HCT116 (cell line): ENCODE data around the gene ITSN1. TPM values are rescaled to one million over a fixed set of nuclear protein-coding genes. Genes with fewer than 3 reads are reported as not detected.

Source experiments
- ATAC-seq: fragments of 200-7000 bp; cut with Tn5 transposase; 2 replicates; pipeline ENCODE4 v1.9.1; 2020; ENCODE audit warnings: mild to moderate bottlenecking, moderate library complexity
- BruUV-seq: library from RNA; stranded (reverse); fragments of 400-500 nt; replicated peaks from 2 replicates; lab custom pipeline; 2021; lab: Mats Ljungman, UMichigan
- CTCF ChIA-PET: fragments of 300-600 bp; sonication (Branson Sonifier 250); formaldehyde crosslinking; loops from one replicate; lab custom pipeline; 2021; ENCODE audit warnings: antibody characterized with exemption; lab: Charles Lee
- POLR2A ChIA-PET: fragments of 300-600, 350-600 bp; sonication (Branson Sonifier 250); formaldehyde crosslinking; loops from one replicate; lab custom pipeline; 2021; ENCODE audit warnings: antibody characterized with exemption; lab: Charles Lee
- RAD21 ChIA-PET, 2 experiments: fragments of 300-600 bp; sonication (Branson Sonifier 250); formaldehyde crosslinking; loops; one replicate each; lab custom pipeline; 2023; ENCODE audit warnings: low total read pairs in 2 of 2; ENCODE audit not compliant: uncharacterized antibody in 2 of 2, unreplicated experiment in 2 of 2, low non-redundant PET in 1 of 2; lab: Charles Lee
- DNase-seq: peaks from one replicate; pipeline ENCODE4 v3.0.0-alpha.2; 2010; ENCODE audit warnings: low read depth, low spot score
- H2AFZ ChIP-seq: fragments of 200-600 bp; shearing (Covaris generic), sonication (generic); 2 replicates; pipeline ENCODE4 v1.6.1; 2017; ENCODE audit warnings: low read depth, mixed run types, mixed read lengths, antibody characterized with exemption, low read length; ENCODE audit not compliant: poor library complexity, severe bottlenecking
- H3K27ac ChIP-seq: 2 replicates; pipeline ENCODE4 v1.5.1; 2012; ENCODE audit warnings: low read depth, low read length
- H3K27me3 ChIP-seq: fragments of 200-600 bp; sonication (generic); 2 replicates; pipeline ENCODE4 v1.6.1; 2016; ENCODE audit warnings: mixed run types, low read length, mixed read lengths; ENCODE audit not compliant: insufficient read depth
- H3K36me3 ChIP-seq, 2 experiments: fragments of 200-500 bp in 1 of 2; fragments of 200-600 bp in 1 of 2; sonication (Bioruptor generic) in 1 of 2; sonication (generic) in 1 of 2; 2 replicates each; pipeline versions ENCODE4 v1.5.1 to v1.6.1; 2014 to 2016; ENCODE audit warnings: low read length in 2 of 2, inconsistent platforms in 1 of 2, mixed read lengths in 1 of 2, mixed run types in 1 of 2; ENCODE audit not compliant: insufficient read depth in 2 of 2, control insufficient read depth in 1 of 2
- H3K4me1 ChIP-seq, 2 experiments: fragments of 200-600 bp in 1 of 2; sonication (generic) in 1 of 2; 2 replicates each; pipeline versions ENCODE4 v1.5.1 to v1.6.1; 2012 to 2017; ENCODE audit warnings: low read length in 2 of 2, inconsistent platforms in 1 of 2, mild to moderate bottlenecking in 1 of 2, mixed read lengths in 1 of 2, mixed run types in 1 of 2, moderate library complexity in 1 of 2; ENCODE audit not compliant: insufficient read depth in 2 of 2, control insufficient read depth in 1 of 2
- H3K4me2 ChIP-seq: fragments of 200-600 bp; sonication (generic); 2 replicates; pipeline ENCODE4 v1.6.1; 2017; ENCODE audit warnings: mixed run types, low read length, mixed read lengths
- H3K4me3 ChIP-seq, 2 experiments: fragments of 200-600 bp in 1 of 2; sonication (generic) in 1 of 2; replicated peaks in 1 of 2; 2 replicates each; pipeline ENCODE4 v1.5.1; 2011 to 2016; ENCODE audit warnings: low read length in 2 of 2, control low read depth in 1 of 2, low read depth in 1 of 2, mild to moderate bottlenecking in 1 of 2, mixed read lengths in 1 of 2, mixed run types in 1 of 2
- H3K79me2 ChIP-seq: fragments of 200-600 bp; sonication (generic); 2 replicates; pipeline ENCODE4 v1.6.1; 2017; ENCODE audit warnings: mild to moderate bottlenecking, mixed run types, low read length, moderate library complexity, mixed read lengths; ENCODE audit not compliant: insufficient read depth
- H3K9ac ChIP-seq: fragments of 200-600 bp; sonication (generic); 2 replicates; pipeline ENCODE4 v1.6.1; 2016; ENCODE audit warnings: low read length, mixed read lengths
- H3K9me2 ChIP-seq: fragments of 200-600 bp; sonication (generic), shearing (Covaris generic); 2 replicates; pipeline ENCODE4 v1.6.1; 2017; ENCODE audit warnings: mixed run types, mild to moderate bottlenecking, moderate library complexity; ENCODE audit not compliant: insufficient read depth
- H3K9me3 ChIP-seq, 2 experiments: fragments of 200-500 bp in 1 of 2; fragments of 200-600 bp in 1 of 2; sonication (Bioruptor generic) in 1 of 2; sonication (generic) in 1 of 2; 2 replicates each; pipeline ENCODE4 v1.6.1; 2014 to 2017; ENCODE audit warnings: low read length in 2 of 2, mixed read lengths in 2 of 2, inconsistent platforms in 1 of 2, low read depth in 1 of 2, mild to moderate bottlenecking in 1 of 2, mixed run types in 1 of 2, moderate library complexity in 1 of 2; ENCODE audit not compliant: control insufficient read depth in 1 of 2, insufficient read depth in 1 of 2
- H4K20me1 ChIP-seq: fragments of 200-600 bp; sonication (generic), shearing (Covaris generic); 2 replicates; pipeline ENCODE4 v1.6.1; 2017; ENCODE audit warnings: mixed run types, mild to moderate bottlenecking, moderate library complexity; ENCODE audit not compliant: insufficient read depth
- CBX3 ChIP-seq: IDR thresholded peaks from 2 replicates; pipeline ENCODE4 v1.6.1; 2012; ENCODE audit warnings: low read depth
- ELF1 ChIP-seq: IDR thresholded peaks from 2 replicates; pipeline ENCODE4 v1.6.1; 2012; ENCODE audit warnings: low read depth, borderline replicate concordance
- EZH2 ChIP-seq: fragments of 200-600 bp; sonication (generic); IDR thresholded peaks from 2 replicates; pipeline ENCODE4 v1.6.1; 2017; ENCODE audit warnings: antibody characterized with exemption, mixed run types
- EZH2phosphoT487 ChIP-seq: fragments of 200-600 bp; IDR thresholded peaks from 2 replicates; pipeline ENCODE4 v1.6.1; 2018; ENCODE audit warnings: antibody characterized with exemption, borderline replicate concordance
- FOSL1 ChIP-seq: IDR thresholded peaks from 2 replicates; pipeline ENCODE4 v1.6.1; 2012; ENCODE audit warnings: low read depth
- JUND ChIP-seq: IDR thresholded peaks from 2 replicates; pipeline ENCODE4 v1.6.1; 2012
- POLR2A ChIP-seq: IDR thresholded peaks from 2 replicates; pipeline ENCODE4 v1.7.0; 2011; ENCODE audit warnings: borderline replicate concordance; ENCODE audit not compliant: insufficient read depth, insufficient read length; ENCODE audit errors: extremely low read depth
- RAD21 ChIP-seq: IDR thresholded peaks from 2 replicates; pipeline ENCODE4 v1.6.1; 2012; ENCODE audit warnings: low read depth, mild to moderate bottlenecking
- SIN3A ChIP-seq: IDR thresholded peaks from 2 replicates; pipeline ENCODE4 v1.6.1; 2012; ENCODE audit warnings: low read depth
- SP1 ChIP-seq: IDR thresholded peaks from 2 replicates; pipeline ENCODE4 v1.6.1; 2012; ENCODE audit warnings: low read depth
- TCF7L2 ChIP-seq: IDR thresholded peaks from 2 replicates; pipeline ENCODE4 v1.7.0; 2011; ENCODE audit warnings: borderline replicate concordance, inconsistent platforms; ENCODE audit not compliant: insufficient read depth, insufficient read length; ENCODE audit errors: extremely low read depth
- YY1 ChIP-seq: IDR thresholded peaks from 2 replicates; pipeline ENCODE4 v1.6.1; 2011; ENCODE audit warnings: low read length, low read depth, moderate library complexity, mild to moderate bottlenecking; ENCODE audit not compliant: insufficient replicate concordance; ENCODE audit errors: extremely low read depth
- intact Hi-C: fragments of 100-400 bp; cut with micrococcal nuclease; formaldehyde crosslinking; loops from 2 replicates; pipeline ENCODE4 v1.10.0; 2022
- total RNA-seq: library from RNA; stranded (reverse); gene quantifications from one replicate; pipeline ENCODE4 v1.2.1, GENCODE V29; 2021; ENCODE audit not compliant: unreplicated experiment
- TF ChIP-seq, protein P1 (sequence below), 3 experiments: fragments of 200-600 bp in 1 of 3; sonication (generic) in 1 of 3; IDR thresholded peaks in 2 of 3; conservative IDR thresholded peaks in 1 of 3; 2 replicates each; pipeline ENCODE4 v1.5.1; 2012 to 2017; ENCODE audit warnings: low read depth in 2 of 3, low read length in 2 of 3, antibody characterized with exemption in 1 of 3, borderline replicate concordance in 1 of 3, control low read depth in 1 of 3, mild to moderate bottlenecking in 1 of 3, mixed read lengths in 1 of 3, mixed run types in 1 of 3, moderate library complexity in 1 of 3; ENCODE audit not compliant: insufficient read depth in 1 of 3
- TF ChIP-seq, protein P2 (sequence below): IDR thresholded peaks from 2 replicates; pipeline ENCODE4 v1.6.1; 2011; ENCODE audit warnings: mild to moderate bottlenecking, low read length, moderate library complexity; ENCODE audit not compliant: insufficient replicate concordance; ENCODE audit errors: extremely low read depth

Gene ITSN1
- total RNA-seq, 1 experiment from 2014 or later = 25.8 TPM

DNA sequence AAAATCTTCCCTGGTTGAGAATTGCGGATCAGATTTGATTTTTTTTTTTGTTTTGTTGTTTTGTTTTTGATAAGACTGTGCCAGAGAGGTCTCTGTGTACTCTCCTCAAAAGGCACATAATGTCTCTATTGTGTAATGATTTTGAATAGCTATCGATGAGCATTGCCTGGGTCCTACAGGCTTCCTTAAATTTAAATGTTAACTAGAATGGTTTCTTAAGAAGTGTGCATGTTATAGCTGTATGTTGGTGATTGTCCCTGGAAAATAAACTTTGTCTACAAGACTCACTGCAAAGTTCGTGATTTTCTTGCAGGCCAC, 121.2 kb downstream of the ITSN1 start:
- H3K4me1 ChIP-seq = peaks cover 18 to 24% of the 10 kb centered on the region in 2 experiments
- H2AFZ ChIP-seq = no peak overlapping the region
- ChIA-PET POLR2A (no interaction called here), CTCF (interaction anchor here (0.7 kb wide), 1 partner anchor 599 kb away, joined by 3 read pairs; no protein-coding TSS in a partner anchor), RAD21 (no interaction called here)
- no peaks in the 10 kb centered on the region for H3K9me2 ChIP-seq
- ATAC-seq = no peak
- no peak overlapping the region for H3K27ac ChIP-seq
- H3K4me2 ChIP-seq = no peak overlapping the region
- no peaks in the 10 kb centered on the region for H3K36me3 ChIP-seq
- H3K27me3 ChIP-seq = no peaks in the 10 kb centered on the region
- H4K20me1 ChIP-seq = no peaks in the 10 kb centered on the region
- DNase-seq = no peak
- no peaks in the 10 kb centered on the region for H3K79me2 ChIP-seq
- no TSS peak for BruUV-seq
- TF ChIP-seq SIN3A (no peak), TCF7L2 (no peak), CBX3 (no peak), RAD21 (no peak), YY1 (no peak)
- TF ChIP-seq, protein P1, sequence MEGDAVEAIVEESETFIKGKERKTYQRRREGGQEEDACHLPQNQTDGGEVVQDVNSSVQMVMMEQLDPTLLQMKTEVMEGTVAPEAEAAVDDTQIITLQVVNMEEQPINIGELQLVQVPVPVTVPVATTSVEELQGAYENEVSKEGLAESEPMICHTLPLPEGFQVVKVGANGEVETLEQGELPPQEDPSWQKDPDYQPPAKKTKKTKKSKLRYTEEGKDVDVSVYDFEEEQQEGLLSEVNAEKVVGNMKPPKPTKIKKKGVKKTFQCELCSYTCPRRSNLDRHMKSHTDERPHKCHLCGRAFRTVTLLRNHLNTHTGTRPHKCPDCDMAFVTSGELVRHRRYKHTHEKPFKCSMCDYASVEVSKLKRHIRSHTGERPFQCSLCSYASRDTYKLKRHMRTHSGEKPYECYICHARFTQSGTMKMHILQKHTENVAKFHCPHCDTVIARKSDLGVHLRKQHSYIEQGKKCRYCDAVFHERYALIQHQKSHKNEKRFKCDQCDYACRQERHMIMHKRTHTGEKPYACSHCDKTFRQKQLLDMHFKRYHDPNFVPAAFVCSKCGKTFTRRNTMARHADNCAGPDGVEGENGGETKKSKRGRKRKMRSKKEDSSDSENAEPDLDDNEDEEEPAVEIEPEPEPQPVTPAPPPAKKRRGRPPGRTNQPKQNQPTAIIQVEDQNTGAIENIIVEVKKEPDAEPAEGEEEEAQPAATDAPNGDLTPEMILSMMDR (IDR thresholded peaks at IDR 0.05 in 2 of 3, conservative IDR thresholded peaks at IDR 0.05 in 1 of 3; ENCODE audit: borderline replicate concordance in 1 of 3, insufficient read depth in 1 of 3, low read depth in 2 of 3, low read length in 2 of 3) = no peak
- intact Hi-C loops = no loop called here
- H3K9me3 ChIP-seq = no peaks in the 10 kb centered on the region
- no peak overlapping the region for H3K9ac ChIP-seq
- H3K4me3 ChIP-seq = no peak overlapping the region

DNA sequence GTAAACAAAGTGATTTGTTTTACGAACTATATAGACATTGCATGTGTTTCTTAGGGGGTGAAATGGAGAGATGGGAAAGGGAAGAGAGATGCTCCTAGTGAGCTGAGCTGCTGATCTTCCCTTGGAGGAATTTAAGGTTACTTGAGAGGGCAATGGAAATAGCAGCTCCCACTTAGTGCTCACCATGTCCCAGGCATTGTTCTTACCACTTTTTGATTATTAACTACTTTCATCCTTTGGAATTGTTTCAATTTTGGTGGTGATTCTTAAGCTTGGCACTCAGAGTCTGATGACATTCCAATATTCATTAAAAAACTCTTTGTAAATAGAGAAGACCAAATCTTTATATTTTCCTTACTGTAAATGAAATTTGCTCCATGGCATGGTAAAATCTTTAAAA, 124.9 kb downstream of the ITSN1 start:
- ChIA-PET POLR2A (no interaction called here), CTCF (no interaction called here), RAD21 (no interaction called here)
- no peak overlapping the region for H3K9ac ChIP-seq
- no peaks in the 10 kb centered on the region for H3K27me3 ChIP-seq
- H3K36me3 ChIP-seq = no peaks in the 10 kb centered on the region
- H4K20me1 ChIP-seq = no peaks in the 10 kb centered on the region
- H3K4me3 ChIP-seq = no peak overlapping the region
- peaks cover 0 to 4% of the 10 kb centered on the region in 2 experiments; a peak in 1 of 4 replicates for H3K4me1 ChIP-seq
- no peaks in the 10 kb centered on the region for H3K9me3 ChIP-seq
- intact Hi-C loops = no loop called here
- H3K4me2 ChIP-seq = no peak overlapping the region
- H3K27ac ChIP-seq = no peak overlapping the region
- no TSS peak for BruUV-seq
- no peaks in the 10 kb centered on the region for H3K9me2 ChIP-seq
- ATAC-seq = no peak
- H3K79me2 ChIP-seq = no peaks in the 10 kb centered on the region
- DNase-seq = no peak
- H2AFZ ChIP-seq = no peak overlapping the region
- TF ChIP-seq, protein P1 (IDR thresholded peaks at IDR 0.05 in 2 of 3, conservative IDR thresholded peaks at IDR 0.05 in 1 of 3; ENCODE audit: borderline replicate concordance in 1 of 3, insufficient read depth in 1 of 3, low read depth in 2 of 3, low read length in 2 of 3) = no peak
- TF ChIP-seq, protein P2, sequence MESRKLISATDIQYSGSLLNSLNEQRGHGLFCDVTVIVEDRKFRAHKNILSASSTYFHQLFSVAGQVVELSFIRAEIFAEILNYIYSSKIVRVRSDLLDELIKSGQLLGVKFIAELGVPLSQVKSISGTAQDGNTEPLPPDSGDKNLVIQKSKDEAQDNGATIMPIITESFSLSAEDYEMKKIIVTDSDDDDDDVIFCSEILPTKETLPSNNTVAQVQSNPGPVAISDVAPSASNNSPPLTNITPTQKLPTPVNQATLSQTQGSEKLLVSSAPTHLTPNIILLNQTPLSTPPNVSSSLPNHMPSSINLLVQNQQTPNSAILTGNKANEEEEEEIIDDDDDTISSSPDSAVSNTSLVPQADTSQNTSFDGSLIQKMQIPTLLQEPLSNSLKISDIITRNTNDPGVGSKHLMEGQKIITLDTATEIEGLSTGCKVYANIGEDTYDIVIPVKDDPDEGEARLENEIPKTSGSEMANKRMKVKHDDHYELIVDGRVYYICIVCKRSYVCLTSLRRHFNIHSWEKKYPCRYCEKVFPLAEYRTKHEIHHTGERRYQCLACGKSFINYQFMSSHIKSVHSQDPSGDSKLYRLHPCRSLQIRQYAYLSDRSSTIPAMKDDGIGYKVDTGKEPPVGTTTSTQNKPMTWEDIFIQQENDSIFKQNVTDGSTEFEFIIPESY = no peak
- no peak for TF ChIP-seq YY1
- no peak for TF ChIP-seq SIN3A
- TF ChIP-seq FOSL1 = no peak
- no peak for TF ChIP-seq POLR2A
- no peak for TF ChIP-seq EZH2phosphoT487
- no peak for TF ChIP-seq ELF1
- no peak for TF ChIP-seq JUND
- no peak for TF ChIP-seq EZH2
- TF ChIP-seq TCF7L2 = no peak
- no peak for TF ChIP-seq SP1
